Vagina (tissue), 2 donors: ENCODE measurements around the gene GMPPA.

Experiments
- POLR2AphosphoS5 ChIP-seq, 2 donors: sonication (generic); formaldehyde crosslinking; IDR thresholded peaks; one replicate each; pipeline ENCODE4 v1.9.0; 2017; ENCODE audit warnings: antibody characterized with exemption in 2 of 2, mild to moderate bottlenecking in 2 of 2, low read depth in 1 of 2; ENCODE audit not compliant: insufficient read depth in 1 of 2
- TF ChIP-seq, protein P1 (sequence below), 3 experiments: fragments of 450-650 bp in 2 of 3; fragments of 200-600 bp in 1 of 3; sonication (generic) in 1 of 3; IDR thresholded peaks; one replicate each; pipeline ENCODE4 v1.5.1; 2017 to 2019; ENCODE audit warnings: antibody characterized with exemption in 3 of 3, mild to moderate bottlenecking in 2 of 3, moderate library complexity in 2 of 3

DNA sequence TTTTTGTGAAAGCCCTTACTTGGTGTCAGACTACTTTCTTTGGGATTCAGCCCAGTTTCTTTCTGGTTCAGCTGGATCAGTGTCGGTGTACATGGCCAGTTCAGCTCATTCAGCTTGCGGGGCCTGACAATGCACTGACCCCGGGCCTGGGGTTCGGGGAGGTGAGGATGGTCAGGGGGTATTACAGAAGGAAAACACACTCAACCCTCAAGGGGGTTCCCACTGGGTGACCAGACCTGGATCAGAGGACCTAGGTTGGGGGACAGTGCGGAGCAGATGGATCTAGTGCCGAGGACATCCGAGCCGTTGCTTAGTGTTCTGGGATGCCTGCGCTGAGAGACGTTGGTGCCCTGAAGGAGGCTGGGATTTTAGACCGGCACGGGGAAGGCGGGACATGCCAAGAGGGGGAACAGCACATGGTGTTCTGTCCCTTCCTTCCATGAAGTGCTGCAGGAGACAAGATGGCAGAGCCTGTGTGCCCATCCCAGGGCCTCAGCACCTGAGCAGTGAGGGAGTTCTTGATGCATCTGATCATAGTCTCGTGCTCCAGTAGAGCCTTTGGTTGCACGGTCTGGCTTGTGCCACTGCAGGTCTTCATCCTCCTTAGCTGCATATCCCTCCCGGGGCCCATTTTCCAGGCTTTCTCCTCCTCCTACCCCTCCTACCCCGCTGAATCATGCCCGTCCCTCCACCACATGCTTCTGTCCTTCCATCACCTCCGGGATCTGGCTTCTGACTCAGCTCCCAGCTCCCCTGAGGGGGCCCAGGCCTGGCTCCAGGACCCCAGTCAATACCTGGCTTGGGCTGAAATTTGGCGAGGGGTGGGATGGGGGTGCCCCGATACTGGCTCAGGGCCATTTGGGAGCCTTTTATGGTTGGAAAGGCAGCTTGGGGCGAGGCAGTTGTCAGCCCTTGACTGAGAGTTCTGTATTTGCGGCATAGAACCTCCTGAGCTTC lies 46.1 kb upstream of the GMPPA start:
- TF ChIP-seq, protein P1, sequence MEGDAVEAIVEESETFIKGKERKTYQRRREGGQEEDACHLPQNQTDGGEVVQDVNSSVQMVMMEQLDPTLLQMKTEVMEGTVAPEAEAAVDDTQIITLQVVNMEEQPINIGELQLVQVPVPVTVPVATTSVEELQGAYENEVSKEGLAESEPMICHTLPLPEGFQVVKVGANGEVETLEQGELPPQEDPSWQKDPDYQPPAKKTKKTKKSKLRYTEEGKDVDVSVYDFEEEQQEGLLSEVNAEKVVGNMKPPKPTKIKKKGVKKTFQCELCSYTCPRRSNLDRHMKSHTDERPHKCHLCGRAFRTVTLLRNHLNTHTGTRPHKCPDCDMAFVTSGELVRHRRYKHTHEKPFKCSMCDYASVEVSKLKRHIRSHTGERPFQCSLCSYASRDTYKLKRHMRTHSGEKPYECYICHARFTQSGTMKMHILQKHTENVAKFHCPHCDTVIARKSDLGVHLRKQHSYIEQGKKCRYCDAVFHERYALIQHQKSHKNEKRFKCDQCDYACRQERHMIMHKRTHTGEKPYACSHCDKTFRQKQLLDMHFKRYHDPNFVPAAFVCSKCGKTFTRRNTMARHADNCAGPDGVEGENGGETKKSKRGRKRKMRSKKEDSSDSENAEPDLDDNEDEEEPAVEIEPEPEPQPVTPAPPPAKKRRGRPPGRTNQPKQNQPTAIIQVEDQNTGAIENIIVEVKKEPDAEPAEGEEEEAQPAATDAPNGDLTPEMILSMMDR (IDR thresholded peaks at IDR 0.05) = no peak
- TF ChIP-seq POLR2AphosphoS5 (IDR thresholded peaks at IDR 0.05; ENCODE audit: insufficient read depth in 1 of 2, low read depth in 1 of 2) = peak; percentile 73 to 77
